Ecto neural progenitor cell (in vitro differentiated cells): ENCODE data around the gene NID1.
A peak's percentile ranks its signal among the peaks of the same experiment; 100 is the strongest.
"Not testable (repeated sequence)": the region's sequence is repeated elsewhere in the genome, so short reads cannot be mapped to it uniquely, and the experiment has no call there.

Source experiments
- DNase-seq: peaks from one replicate; pipeline ENCODE4 v3.0.0-alpha.2; 2018; ENCODE audit warnings: low spot score

NID1 gene

GRCh38 chr1:236096660-236097482 is 32.0 kb upstream of the NID1 start:
- peak; percentile 66 for DNase-seq

- DNase-seq: no peak
Observed at GRCh38 chr1:236095705-236096520, 31.0 kb upstream of the NID1 start.

- DNase-seq: no peak
Observed at GRCh38 chr1:236092899-236093298, 28.0 kb upstream of the NID1 start.

- no peak for DNase-seq
Observed at GRCh38 chr1:236091933-236092318, 27.0 kb upstream of the NID1 start.

GRCh38 chr1:236090741-236091147 is 25.9 kb upstream of the NID1 start:
- DNase-seq: no peak

GRCh38 chr1:236089046-236089773 is 24.3 kb upstream of the NID1 start:
- DNase-seq: no peak

GRCh38 chr1:236086537-236086936 is 21.6 kb upstream of the NID1 start:
- DNase-seq: no peak

GRCh38 chr1:236085545-236086159 is 20.8 kb upstream of the NID1 start:
- no peak for DNase-seq

- no peak for DNase-seq
Observed at GRCh38 chr1:236084386-236084730, 19.5 kb upstream of the NID1 start.

- DNase-seq: no peak
Observed at GRCh38 chr1:236083650-236084385, 18.9 kb upstream of the NID1 start.

GRCh38 chr1:236082526-236082925 is 17.6 kb upstream of the NID1 start:
- no peak for DNase-seq

GRCh38 chr1:236081546-236082227 is 16.8 kb upstream of the NID1 start:
- no peak for DNase-seq

- no peak for DNase-seq
Observed at GRCh38 chr1:236079703-236080102, 14.8 kb upstream of the NID1 start.

GRCh38 chr1:236078993-236079392 is 14.1 kb upstream of the NID1 start:
- no peak for DNase-seq

- not testable (repeated sequence) for DNase-seq
Observed at GRCh38 chr1:236078077-236078476, 13.2 kb upstream of the NID1 start.

GRCh38 chr1:236075848-236076247 is 11.0 kb upstream of the NID1 start:
- no peak for DNase-seq

GRCh38 chr1:236073307-236073897 is 8.5 kb upstream of the NID1 start:
- DNase-seq: no peak

- DNase-seq: no peak
Observed at GRCh38 chr1:236072001-236072400, 7.1 kb upstream of the NID1 start.

GRCh38 chr1:236070753-236071152 is 5.9 kb upstream of the NID1 start:
- DNase-seq: no peak

GRCh38 chr1:236069796-236070195 is 4.9 kb upstream of the NID1 start:
- no peak for DNase-seq
